AG04449 (cell line): ENCODE data around the gene HMGN1.
A peak's percentile ranks its signal among the peaks of the same experiment; 100 is the strongest.

Experiments
- CTCF ChIA-PET: fragments of 350-600 bp; formaldehyde crosslinking; extraction: SDS; loops from one replicate; lab custom pipeline; 2021; ENCODE audit warnings: antibody characterized with exemption; lab: Yijun Ruan, JAX
- POLR2A ChIA-PET: fragments of 400-600, 350-600 bp; formaldehyde crosslinking; extraction: SDS; loops from one replicate; lab custom pipeline; 2020; ENCODE audit warnings: antibody characterized with exemption, inconsistent platforms; lab: Yijun Ruan, JAX
- DNase-seq: peaks from one replicate; pipeline ENCODE4 v3.0.0-alpha.2; 2010; ENCODE audit warnings: low read depth, low spot score
- H3K4me3 ChIP-seq: 2 replicates; pipeline ENCODE4 v1.5.1; 2011; ENCODE audit warnings: low read depth, mild to moderate bottlenecking, control low read depth, low read length
- TF ChIP-seq, protein P1 (sequence below): IDR thresholded peaks from one replicate; pipeline ENCODE4 v1.5.1; 2011; ENCODE audit warnings: mild to moderate bottlenecking, moderate library complexity, low read length, control low read depth, inconsistent platforms; ENCODE audit not compliant: insufficient read depth; ENCODE audit errors: missing control alignments

The HMGN1 gene

DNA sequence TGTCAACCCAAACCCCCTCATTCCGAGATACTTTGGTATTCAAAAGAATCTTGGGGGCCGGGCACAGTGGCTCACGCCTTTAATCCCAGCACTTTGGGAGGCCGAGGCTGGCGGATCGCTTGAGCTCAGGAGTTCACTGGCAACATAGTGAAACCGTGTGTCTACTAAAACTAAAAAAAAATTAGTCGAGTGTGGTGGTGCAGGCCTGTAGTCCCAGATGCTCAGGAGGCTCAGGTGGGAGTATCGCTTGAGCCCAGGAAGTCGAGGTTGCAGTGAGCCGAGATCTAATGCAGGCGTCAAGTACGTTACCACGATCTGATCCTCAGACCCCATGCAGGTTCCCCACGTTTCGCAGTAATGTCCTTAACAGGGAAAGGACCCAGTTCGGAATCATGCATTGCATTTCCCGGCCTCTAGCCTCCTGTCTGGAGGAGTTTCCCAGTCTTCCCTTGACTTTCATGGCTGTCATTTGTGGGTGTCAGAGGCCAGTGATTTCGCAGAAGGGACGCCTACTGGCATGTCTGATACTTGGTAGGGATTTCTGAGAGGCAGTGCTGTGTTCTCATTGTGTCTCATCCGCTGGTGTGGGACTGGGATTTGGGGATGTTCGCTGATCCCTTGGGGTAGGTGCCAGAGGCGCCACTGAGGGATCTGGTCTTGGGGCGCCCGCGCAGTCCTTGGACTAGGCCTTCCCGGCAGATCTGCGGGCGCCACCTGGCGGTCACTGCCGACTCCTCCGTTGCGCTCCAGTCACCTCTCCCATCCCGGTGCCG lies 39.3 kb upstream of the HMGN1 start:
- ChIA-PET CTCF (interaction anchor here (0.7 to 1.4 kb wide), 22 partner anchors 9 to 250 kb away, joined by 3 to 8 read pairs (median 3); no protein-coding TSS in a partner anchor), POLR2A (interaction anchor here (0.6 to 1.2 kb wide), 2 partner anchors 39 to 76 kb away, joined by 4 to 14 read pairs; partner anchors contain the start of gene HMGN1)
- H3K4me3 ChIP-seq, result peak overlapping the region; percentile 61
- TF ChIP-seq, protein P1, sequence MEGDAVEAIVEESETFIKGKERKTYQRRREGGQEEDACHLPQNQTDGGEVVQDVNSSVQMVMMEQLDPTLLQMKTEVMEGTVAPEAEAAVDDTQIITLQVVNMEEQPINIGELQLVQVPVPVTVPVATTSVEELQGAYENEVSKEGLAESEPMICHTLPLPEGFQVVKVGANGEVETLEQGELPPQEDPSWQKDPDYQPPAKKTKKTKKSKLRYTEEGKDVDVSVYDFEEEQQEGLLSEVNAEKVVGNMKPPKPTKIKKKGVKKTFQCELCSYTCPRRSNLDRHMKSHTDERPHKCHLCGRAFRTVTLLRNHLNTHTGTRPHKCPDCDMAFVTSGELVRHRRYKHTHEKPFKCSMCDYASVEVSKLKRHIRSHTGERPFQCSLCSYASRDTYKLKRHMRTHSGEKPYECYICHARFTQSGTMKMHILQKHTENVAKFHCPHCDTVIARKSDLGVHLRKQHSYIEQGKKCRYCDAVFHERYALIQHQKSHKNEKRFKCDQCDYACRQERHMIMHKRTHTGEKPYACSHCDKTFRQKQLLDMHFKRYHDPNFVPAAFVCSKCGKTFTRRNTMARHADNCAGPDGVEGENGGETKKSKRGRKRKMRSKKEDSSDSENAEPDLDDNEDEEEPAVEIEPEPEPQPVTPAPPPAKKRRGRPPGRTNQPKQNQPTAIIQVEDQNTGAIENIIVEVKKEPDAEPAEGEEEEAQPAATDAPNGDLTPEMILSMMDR, result peak; percentile 98
- peak; percentile 16 for DNase-seq

DNA sequence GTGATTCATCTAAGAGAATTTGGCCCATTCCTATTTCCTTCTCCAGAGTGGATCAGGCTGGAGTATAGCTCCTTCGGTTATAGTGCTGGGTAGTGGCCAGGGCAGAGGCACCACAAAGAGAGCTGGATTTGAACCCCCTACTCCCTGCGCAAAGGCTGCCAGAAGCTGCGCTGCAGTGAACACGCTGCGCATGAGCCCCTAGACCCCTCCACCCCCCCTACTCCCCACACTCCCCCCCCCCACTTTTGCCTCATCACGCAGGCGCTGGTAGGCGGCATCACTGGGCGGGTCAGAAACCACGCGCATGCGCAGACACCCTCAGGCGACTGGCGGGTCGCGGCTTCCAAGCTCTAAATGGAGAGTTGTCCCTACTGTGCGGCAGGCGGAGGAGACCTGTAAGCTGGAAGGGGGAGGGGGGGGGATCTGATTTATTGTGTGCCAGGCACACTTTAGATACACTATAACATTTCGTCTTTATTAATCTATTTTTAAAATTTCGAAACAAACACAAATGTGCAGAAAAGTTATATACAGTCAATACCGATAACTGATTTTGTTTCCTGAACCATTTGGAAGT lies 38.7 kb upstream of the HMGN1 start:
- CTCF ChIA-PET, result interaction anchor here (0.7 to 1.4 kb wide), 26 partner anchors 8 to 250 kb away, joined by 3 to 8 read pairs (median 3); no protein-coding TSS in a partner anchor
- TF ChIP-seq, protein P1, result no peak
- DNase-seq, result no peak
- peak overlapping the region; percentile 61 for H3K4me3 ChIP-seq
- POLR2A ChIA-PET, result interaction anchor here (0.6 to 1.2 kb wide), 4 partner anchors 39 to 143 kb away, joined by 3 to 14 read pairs (median 4); partner anchors contain the start of gene HMGN1

DNA sequence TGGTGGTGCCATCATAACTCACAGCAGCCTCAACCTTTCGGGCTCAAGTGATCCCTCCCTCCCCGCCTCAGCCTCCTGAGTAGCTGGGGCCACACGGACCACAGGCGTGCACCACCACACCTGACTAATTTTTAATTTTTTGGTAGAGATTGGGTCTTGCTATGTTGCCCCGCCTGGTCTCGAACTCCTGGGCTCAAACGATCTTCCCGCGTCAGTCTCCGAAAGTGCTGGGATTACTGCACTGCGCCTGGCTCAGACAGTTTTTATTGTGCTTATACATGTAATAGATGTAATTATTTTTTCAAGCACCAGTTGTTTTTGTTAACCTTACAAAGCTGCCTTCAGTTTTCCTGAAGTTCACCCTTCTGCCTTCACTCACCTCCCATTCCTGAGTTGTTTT lies 38.0 kb upstream of the HMGN1 start:
- TF ChIP-seq, protein P1, result no peak
- CTCF ChIA-PET, result interaction anchor here (0.8 to 1.4 kb wide), 8 partner anchors 10 to 136 kb away, joined by 3 to 8 read pairs (median 4); no protein-coding TSS in a partner anchor
- POLR2A ChIA-PET, result interaction anchor here (0.9 to 1.2 kb wide), 2 partner anchors 40 to 75 kb away, joined by 3 to 14 read pairs; no protein-coding TSS in a partner anchor
- no peak for DNase-seq
- no peak overlapping the region for H3K4me3 ChIP-seq

DNA sequence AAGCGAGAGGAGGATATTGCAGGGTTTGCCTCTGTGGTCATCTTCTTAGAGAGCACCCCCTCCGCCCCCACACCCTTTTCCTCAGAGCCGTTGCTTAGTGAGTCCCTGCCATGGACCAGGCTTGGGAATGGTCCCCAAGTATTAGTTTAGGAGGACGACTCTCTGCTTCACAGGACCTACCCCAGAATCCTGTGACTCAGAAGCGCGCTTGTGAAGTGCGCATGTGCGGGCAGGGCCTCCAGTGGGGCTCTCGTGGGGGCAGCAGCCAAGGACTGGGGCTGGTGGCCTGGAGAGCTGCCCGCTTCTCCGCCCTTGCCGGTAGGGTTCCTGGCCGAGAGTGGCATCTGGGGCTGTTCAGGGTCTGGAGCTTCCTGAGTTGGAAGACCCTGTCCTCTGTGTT lies 37.3 kb upstream of the HMGN1 start:
- TF ChIP-seq, protein P1, result no peak
- POLR2A ChIA-PET, result no interaction called here
- CTCF ChIA-PET, result no interaction called here
- H3K4me3 ChIP-seq, result peak overlapping the region; percentile 32
- no peak for DNase-seq

DNA sequence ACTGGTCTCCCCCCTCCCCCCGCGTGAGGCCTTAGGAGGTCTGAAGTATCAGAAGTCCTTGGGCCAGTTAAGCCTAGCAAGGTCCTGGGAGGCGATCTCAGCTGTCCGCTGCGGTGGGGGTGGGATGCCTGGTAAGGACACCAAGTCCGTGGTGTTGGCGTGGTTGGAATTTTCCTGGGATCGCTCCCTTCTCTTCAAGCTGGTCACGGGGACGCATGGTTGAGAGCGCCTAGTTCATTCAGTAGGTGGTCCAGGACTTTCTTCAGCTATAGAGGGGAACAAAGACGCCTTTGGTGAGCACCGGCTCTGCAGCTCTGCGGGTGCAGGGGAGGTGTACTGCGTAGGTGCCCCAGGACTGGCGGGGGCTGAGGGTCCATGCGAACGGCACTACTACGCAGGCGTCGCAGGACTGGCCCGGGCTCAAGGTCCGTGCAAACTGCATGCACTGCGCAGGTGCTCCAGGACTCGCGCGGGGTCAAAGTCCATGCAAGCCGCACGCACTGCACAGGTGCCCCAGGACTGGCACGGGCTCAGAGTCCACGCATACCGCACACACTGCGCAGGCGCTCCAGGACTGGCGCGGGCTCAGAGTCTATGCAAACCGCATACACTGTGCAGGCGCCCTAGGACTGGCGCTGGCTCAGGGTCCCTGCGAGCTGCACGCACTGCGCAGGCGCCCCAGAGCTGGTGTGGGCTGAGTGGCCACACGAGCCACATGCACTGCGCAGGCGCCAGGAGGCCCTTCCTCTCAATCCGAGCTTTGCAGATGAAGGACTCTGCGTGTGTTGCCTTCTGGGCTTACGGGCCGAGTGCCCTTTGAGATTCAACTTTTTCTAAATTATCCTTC lies 36.6 kb upstream of the HMGN1 start:
- H3K4me3 ChIP-seq, result peak overlapping the region; percentile 49
- ChIA-PET CTCF (interaction anchor here (2.0 kb wide), 1 partner anchor 11 kb away, joined by 6 read pairs; no protein-coding TSS in a partner anchor), POLR2A (no interaction called here)
- no peak for DNase-seq
- TF ChIP-seq, protein P1, result no peak
